HCT116 (cell line): ENCODE data around the gene RNF166. TPM values are rescaled to one million over a fixed set of nuclear protein-coding genes. Genes with fewer than 3 reads are reported as not detected.

Source experiments
- ATAC-seq: fragments of 200-7000 bp; cut with Tn5 transposase; 2 replicates; pipeline ENCODE4 v1.9.1; 2020; ENCODE audit warnings: mild to moderate bottlenecking, moderate library complexity
- BruUV-seq: library from RNA; stranded (reverse); fragments of 400-500 nt; replicated peaks from 2 replicates; lab custom pipeline; 2021; lab: Mats Ljungman, UMichigan
- CTCF ChIA-PET: fragments of 300-600 bp; sonication (Branson Sonifier 250); formaldehyde crosslinking; loops from one replicate; lab custom pipeline; 2021; ENCODE audit warnings: antibody characterized with exemption; lab: Charles Lee
- POLR2A ChIA-PET: fragments of 300-600, 350-600 bp; sonication (Branson Sonifier 250); formaldehyde crosslinking; loops from one replicate; lab custom pipeline; 2021; ENCODE audit warnings: antibody characterized with exemption; lab: Charles Lee
- RAD21 ChIA-PET, 2 experiments: fragments of 300-600 bp; sonication (Branson Sonifier 250); formaldehyde crosslinking; loops; one replicate each; lab custom pipeline; 2023; ENCODE audit warnings: low total read pairs in 2 of 2; ENCODE audit not compliant: uncharacterized antibody in 2 of 2, unreplicated experiment in 2 of 2, low non-redundant PET in 1 of 2; lab: Charles Lee
- DNase-seq: peaks from one replicate; pipeline ENCODE4 v3.0.0-alpha.2; 2010; ENCODE audit warnings: low read depth, low spot score
- H2AFZ ChIP-seq: fragments of 200-600 bp; shearing (Covaris generic), sonication (generic); 2 replicates; pipeline ENCODE4 v1.6.1; 2017; ENCODE audit warnings: low read depth, mixed run types, mixed read lengths, antibody characterized with exemption, low read length; ENCODE audit not compliant: poor library complexity, severe bottlenecking
- H3K27ac ChIP-seq: 2 replicates; pipeline ENCODE4 v1.5.1; 2012; ENCODE audit warnings: low read depth, low read length
- H3K27me3 ChIP-seq: fragments of 200-600 bp; sonication (generic); 2 replicates; pipeline ENCODE4 v1.6.1; 2016; ENCODE audit warnings: mixed run types, low read length, mixed read lengths; ENCODE audit not compliant: insufficient read depth
- H3K36me3 ChIP-seq, 2 experiments: fragments of 200-500 bp in 1 of 2; fragments of 200-600 bp in 1 of 2; sonication (Bioruptor generic) in 1 of 2; sonication (generic) in 1 of 2; 2 replicates each; pipeline versions ENCODE4 v1.5.1 to v1.6.1; 2014 to 2016; ENCODE audit warnings: low read length in 2 of 2, inconsistent platforms in 1 of 2, mixed read lengths in 1 of 2, mixed run types in 1 of 2; ENCODE audit not compliant: insufficient read depth in 2 of 2, control insufficient read depth in 1 of 2
- H3K4me1 ChIP-seq, 2 experiments: fragments of 200-600 bp in 1 of 2; sonication (generic) in 1 of 2; 2 replicates each; pipeline versions ENCODE4 v1.5.1 to v1.6.1; 2012 to 2017; ENCODE audit warnings: low read length in 2 of 2, inconsistent platforms in 1 of 2, mild to moderate bottlenecking in 1 of 2, mixed read lengths in 1 of 2, mixed run types in 1 of 2, moderate library complexity in 1 of 2; ENCODE audit not compliant: insufficient read depth in 2 of 2, control insufficient read depth in 1 of 2
- H3K4me2 ChIP-seq: fragments of 200-600 bp; sonication (generic); 2 replicates; pipeline ENCODE4 v1.6.1; 2017; ENCODE audit warnings: mixed run types, low read length, mixed read lengths
- H3K4me3 ChIP-seq, 2 experiments: fragments of 200-600 bp in 1 of 2; sonication (generic) in 1 of 2; replicated peaks in 1 of 2; 2 replicates each; pipeline ENCODE4 v1.5.1; 2011 to 2016; ENCODE audit warnings: low read length in 2 of 2, control low read depth in 1 of 2, low read depth in 1 of 2, mild to moderate bottlenecking in 1 of 2, mixed read lengths in 1 of 2, mixed run types in 1 of 2
- H3K79me2 ChIP-seq: fragments of 200-600 bp; sonication (generic); 2 replicates; pipeline ENCODE4 v1.6.1; 2017; ENCODE audit warnings: mild to moderate bottlenecking, mixed run types, low read length, moderate library complexity, mixed read lengths; ENCODE audit not compliant: insufficient read depth
- H3K9ac ChIP-seq: fragments of 200-600 bp; sonication (generic); 2 replicates; pipeline ENCODE4 v1.6.1; 2016; ENCODE audit warnings: low read length, mixed read lengths
- H3K9me2 ChIP-seq: fragments of 200-600 bp; sonication (generic), shearing (Covaris generic); 2 replicates; pipeline ENCODE4 v1.6.1; 2017; ENCODE audit warnings: mixed run types, mild to moderate bottlenecking, moderate library complexity; ENCODE audit not compliant: insufficient read depth
- H3K9me3 ChIP-seq, 2 experiments: fragments of 200-500 bp in 1 of 2; fragments of 200-600 bp in 1 of 2; sonication (Bioruptor generic) in 1 of 2; sonication (generic) in 1 of 2; 2 replicates each; pipeline ENCODE4 v1.6.1; 2014 to 2017; ENCODE audit warnings: low read length in 2 of 2, mixed read lengths in 2 of 2, inconsistent platforms in 1 of 2, low read depth in 1 of 2, mild to moderate bottlenecking in 1 of 2, mixed run types in 1 of 2, moderate library complexity in 1 of 2; ENCODE audit not compliant: control insufficient read depth in 1 of 2, insufficient read depth in 1 of 2
- H4K20me1 ChIP-seq: fragments of 200-600 bp; sonication (generic), shearing (Covaris generic); 2 replicates; pipeline ENCODE4 v1.6.1; 2017; ENCODE audit warnings: mixed run types, mild to moderate bottlenecking, moderate library complexity; ENCODE audit not compliant: insufficient read depth
- ATF3 ChIP-seq: IDR thresholded peaks from 2 replicates; pipeline ENCODE4 v1.6.1; 2012
- CBX3 ChIP-seq: IDR thresholded peaks from 2 replicates; pipeline ENCODE4 v1.6.1; 2012; ENCODE audit warnings: low read depth
- CEBPB ChIP-seq: IDR thresholded peaks from 2 replicates; pipeline ENCODE4 v1.6.1; 2012; ENCODE audit warnings: low read depth
- EGR1 ChIP-seq: IDR thresholded peaks from 2 replicates; pipeline ENCODE4 v1.6.1; 2012; ENCODE audit warnings: low read depth
- ELF1 ChIP-seq: IDR thresholded peaks from 2 replicates; pipeline ENCODE4 v1.6.1; 2012; ENCODE audit warnings: low read depth, borderline replicate concordance
- EZH2 ChIP-seq: fragments of 200-600 bp; sonication (generic); IDR thresholded peaks from 2 replicates; pipeline ENCODE4 v1.6.1; 2017; ENCODE audit warnings: antibody characterized with exemption, mixed run types
- EZH2phosphoT487 ChIP-seq: fragments of 200-600 bp; IDR thresholded peaks from 2 replicates; pipeline ENCODE4 v1.6.1; 2018; ENCODE audit warnings: antibody characterized with exemption, borderline replicate concordance
- JUND ChIP-seq: IDR thresholded peaks from 2 replicates; pipeline ENCODE4 v1.6.1; 2012
- POLR2A ChIP-seq: IDR thresholded peaks from 2 replicates; pipeline ENCODE4 v1.7.0; 2011; ENCODE audit warnings: borderline replicate concordance; ENCODE audit not compliant: insufficient read depth, insufficient read length; ENCODE audit errors: extremely low read depth
- POLR2AphosphoS5 ChIP-seq: IDR thresholded peaks from 2 replicates; pipeline ENCODE4 v1.6.1; 2011; ENCODE audit warnings: mild to moderate bottlenecking, low read depth, low read length, moderate library complexity
- RAD21 ChIP-seq: IDR thresholded peaks from 2 replicates; pipeline ENCODE4 v1.6.1; 2012; ENCODE audit warnings: low read depth, mild to moderate bottlenecking
- REST ChIP-seq: IDR thresholded peaks from 2 replicates; pipeline ENCODE4 v1.6.1; 2012; ENCODE audit warnings: low read depth
- SIN3A ChIP-seq: IDR thresholded peaks from 2 replicates; pipeline ENCODE4 v1.6.1; 2012; ENCODE audit warnings: low read depth
- SP1 ChIP-seq: IDR thresholded peaks from 2 replicates; pipeline ENCODE4 v1.6.1; 2012; ENCODE audit warnings: low read depth
- SRF ChIP-seq: IDR thresholded peaks from 2 replicates; pipeline ENCODE4 v1.6.1; 2012; ENCODE audit warnings: low read depth
- TCF7L2 ChIP-seq: IDR thresholded peaks from 2 replicates; pipeline ENCODE4 v1.7.0; 2011; ENCODE audit warnings: borderline replicate concordance, inconsistent platforms; ENCODE audit not compliant: insufficient read depth, insufficient read length; ENCODE audit errors: extremely low read depth
- YY1 ChIP-seq: IDR thresholded peaks from 2 replicates; pipeline ENCODE4 v1.6.1; 2011; ENCODE audit warnings: low read length, low read depth, moderate library complexity, mild to moderate bottlenecking; ENCODE audit not compliant: insufficient replicate concordance; ENCODE audit errors: extremely low read depth
- ZNF274 ChIP-seq: fragments of 200-500 bp; sonication (Bioruptor generic); IDR thresholded peaks from 2 replicates; pipeline ENCODE4 v1.6.1; 2014; ENCODE audit warnings: mild to moderate bottlenecking, low read depth, low read length, inconsistent platforms
- intact Hi-C: fragments of 100-400 bp; cut with micrococcal nuclease; formaldehyde crosslinking; loops from 2 replicates; pipeline ENCODE4 v1.10.0; 2022
- total RNA-seq: library from RNA; stranded (reverse); gene quantifications from one replicate; pipeline ENCODE4 v1.2.1, GENCODE V29; 2021; ENCODE audit not compliant: unreplicated experiment
- TF ChIP-seq, protein P1 (sequence below): IDR thresholded peaks from 2 replicates; pipeline ENCODE4 v1.6.1; 2012
- TF ChIP-seq, protein P2 (sequence below), 3 experiments: fragments of 200-600 bp in 1 of 3; sonication (generic) in 1 of 3; IDR thresholded peaks in 2 of 3; conservative IDR thresholded peaks in 1 of 3; 2 replicates each; pipeline ENCODE4 v1.5.1; 2012 to 2017; ENCODE audit warnings: low read depth in 2 of 3, low read length in 2 of 3, antibody characterized with exemption in 1 of 3, borderline replicate concordance in 1 of 3, control low read depth in 1 of 3, mild to moderate bottlenecking in 1 of 3, mixed read lengths in 1 of 3, mixed run types in 1 of 3, moderate library complexity in 1 of 3; ENCODE audit not compliant: insufficient read depth in 1 of 3

RNF166 gene
- total RNA-seq, 1 experiment from 2014 or later: 39.4 TPM

- intact Hi-C loops: no loop called here
- no peak for TF ChIP-seq SIN3A
- TF ChIP-seq POLR2AphosphoS5: no peak
- no peak for TF ChIP-seq CEBPB
- TF ChIP-seq TCF7L2: no peak
- TF ChIP-seq EZH2: no peak
- no peak for TF ChIP-seq YY1
- TF ChIP-seq JUND: no peak
- TF ChIP-seq EGR1: no peak
- TF ChIP-seq SP1: no peak
- TF ChIP-seq CBX3: no peak
- TF ChIP-seq, protein P1, sequence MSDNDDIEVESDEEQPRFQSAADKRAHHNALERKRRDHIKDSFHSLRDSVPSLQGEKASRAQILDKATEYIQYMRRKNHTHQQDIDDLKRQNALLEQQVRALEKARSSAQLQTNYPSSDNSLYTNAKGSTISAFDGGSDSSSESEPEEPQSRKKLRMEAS: no peak
- TF ChIP-seq SRF: no peak
- TF ChIP-seq ELF1: no peak
- TF ChIP-seq RAD21: no peak
- TF ChIP-seq ATF3: no peak
- TF ChIP-seq ZNF274: no peak
- no peak for TF ChIP-seq REST
- no peak for TF ChIP-seq POLR2A
- TF ChIP-seq, protein P2, sequence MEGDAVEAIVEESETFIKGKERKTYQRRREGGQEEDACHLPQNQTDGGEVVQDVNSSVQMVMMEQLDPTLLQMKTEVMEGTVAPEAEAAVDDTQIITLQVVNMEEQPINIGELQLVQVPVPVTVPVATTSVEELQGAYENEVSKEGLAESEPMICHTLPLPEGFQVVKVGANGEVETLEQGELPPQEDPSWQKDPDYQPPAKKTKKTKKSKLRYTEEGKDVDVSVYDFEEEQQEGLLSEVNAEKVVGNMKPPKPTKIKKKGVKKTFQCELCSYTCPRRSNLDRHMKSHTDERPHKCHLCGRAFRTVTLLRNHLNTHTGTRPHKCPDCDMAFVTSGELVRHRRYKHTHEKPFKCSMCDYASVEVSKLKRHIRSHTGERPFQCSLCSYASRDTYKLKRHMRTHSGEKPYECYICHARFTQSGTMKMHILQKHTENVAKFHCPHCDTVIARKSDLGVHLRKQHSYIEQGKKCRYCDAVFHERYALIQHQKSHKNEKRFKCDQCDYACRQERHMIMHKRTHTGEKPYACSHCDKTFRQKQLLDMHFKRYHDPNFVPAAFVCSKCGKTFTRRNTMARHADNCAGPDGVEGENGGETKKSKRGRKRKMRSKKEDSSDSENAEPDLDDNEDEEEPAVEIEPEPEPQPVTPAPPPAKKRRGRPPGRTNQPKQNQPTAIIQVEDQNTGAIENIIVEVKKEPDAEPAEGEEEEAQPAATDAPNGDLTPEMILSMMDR (IDR thresholded peaks at IDR 0.05 in 2 of 3, conservative IDR thresholded peaks at IDR 0.05 in 1 of 3; ENCODE audit: borderline replicate concordance in 1 of 3, insufficient read depth in 1 of 3, low read depth in 2 of 3, low read length in 2 of 3): no peak
- TF ChIP-seq EZH2phosphoT487: no peak
- ATAC-seq (no peak), DNase-seq (no peak)
- no peaks in the 10 kb centered on the region for H3K9me2 ChIP-seq
- 0 out of 2 replicates have a peak, but pooled peaks cover 3% of the 10 kb centered on the region for H4K20me1 ChIP-seq
- H3K79me2 ChIP-seq: no peaks in the 10 kb centered on the region
- H3K4me1 ChIP-seq: peaks cover 0 to under 1% of the 10 kb centered on the region in 2 experiments; a peak in 1 of 4 replicates
- H3K36me3 ChIP-seq: peaks cover 69 to 90% of the 10 kb centered on the region in 2 experiments; a peak in 3 of 4 replicates
- no peak overlapping the region for H2AFZ ChIP-seq
- RAD21 ChIA-PET: no interaction called here
- H3K4me3 ChIP-seq: no peak overlapping the region
- BruUV-seq: no TSS peak
- POLR2A ChIA-PET: no interaction called here
- no peaks in the 10 kb centered on the region for H3K27me3 ChIP-seq
- no peaks in the 10 kb centered on the region for H3K9me3 ChIP-seq
- CTCF ChIA-PET: interaction anchor here (1.0 kb wide), 1 partner anchor 18 kb away, joined by 3 read pairs; no protein-coding TSS in a partner anchor
- H3K27ac ChIP-seq: no peak overlapping the region
- no peak overlapping the region for H3K9ac ChIP-seq
- no peak overlapping the region for H3K4me2 ChIP-seq
Measured at GRCh38 chr16:88719267-88719932, 13.2 kb upstream of the RNF166 start.
